ENCODE results near the gene SCN5A.

SCN5A gene

GRCh38 chr3:38687321-38687720, 37.8 kb upstream of the SCN5A start:
- no peak for FAIRE-seq
- no peak for TF ChIP-seq CTCF (IDR thresholded peaks at IDR 0.05; ENCODE audit: insufficient read depth, missing control alignments)
- DNase-seq (ENCODE audit: insufficient read length, low spot score), result no peak

- DNase-seq (ENCODE audit: insufficient read length, low spot score) (no peak), FAIRE-seq (no peak)
- no peak for TF ChIP-seq CTCF (IDR thresholded peaks at IDR 0.05; ENCODE audit: insufficient read depth, missing control alignments)
These were observed 35.1 kb upstream of the SCN5A start for GRCh38 chr3:38684546-38684945.

- DNase-seq (ENCODE audit: insufficient read length, low spot score) (no peak), FAIRE-seq (no peak)
- TF ChIP-seq CTCF (IDR thresholded peaks at IDR 0.05; ENCODE audit: insufficient read depth, missing control alignments), result no peak
These were observed 20.2 kb upstream of the SCN5A start for GRCh38 chr3:38669668-38670067.

GRCh38 chr3:38662544-38662943, 13.1 kb upstream of the SCN5A start:
- DNase-seq (ENCODE audit: insufficient read length, low spot score) (no peak), FAIRE-seq (no peak)
- TF ChIP-seq CTCF (IDR thresholded peaks at IDR 0.05; ENCODE audit: insufficient read depth, missing control alignments), result peak; percentile 69

GRCh38 chr3:38658841-38659240, 9.4 kb upstream of the SCN5A start:
- TF ChIP-seq CTCF (IDR thresholded peaks at IDR 0.05; ENCODE audit: insufficient read depth, missing control alignments), result no peak
- DNase-seq (ENCODE audit: insufficient read length, low spot score) (no peak), FAIRE-seq (no peak)

- no peak for DNase-seq (ENCODE audit: insufficient read length, low spot score)
- no peak for TF ChIP-seq CTCF (IDR thresholded peaks at IDR 0.05; ENCODE audit: insufficient read depth, missing control alignments)
- FAIRE-seq, result no peak
These were observed 7.9 kb upstream of the SCN5A start for GRCh38 chr3:38657369-38657768.

GRCh38 chr3:38655708-38656300, 6.3 kb upstream of the SCN5A start:
- FAIRE-seq, result no peak
- TF ChIP-seq CTCF (IDR thresholded peaks at IDR 0.05; ENCODE audit: insufficient read depth, missing control alignments), result peak; percentile 73
- no peak for DNase-seq (ENCODE audit: insufficient read length, low spot score)

All from D721Med (cell line).